Liver (tissue), 9 donors: ENCODE data around the gene TEX55. TPM values are rescaled to one million over a fixed set of nuclear protein-coding genes. Genes with fewer than 3 reads are reported as not detected.

Experiments used
- DNase-seq: peaks from one replicate; pipeline ENCODE4 v3.0.0-alpha.2; 2017; ENCODE audit warnings: low spot score
- H3K27ac ChIP-seq, 2 donors: one replicate each; pipeline ENCODE4 v1.7.0; 2013; ENCODE audit warnings: inconsistent platforms in 2 of 2, low read length in 2 of 2, control low read depth in 1 of 2, low read depth in 1 of 2, mild to moderate bottlenecking in 1 of 2
- H3K27me3 ChIP-seq, 4 donors: one replicate each; pipeline versions ENCODE4 v1.6.1 to v1.7.0; 2013; ENCODE audit warnings: low read length in 3 of 4, inconsistent platforms in 1 of 4, mild to moderate bottlenecking in 1 of 4, moderate library complexity in 1 of 4; ENCODE audit not compliant: control insufficient read depth in 4 of 4, insufficient read depth in 4 of 4
- H3K36me3 ChIP-seq, 4 donors: one replicate each; pipeline versions ENCODE4 v1.6.1 to v1.7.0; 2013; ENCODE audit warnings: low read length in 3 of 4, mild to moderate bottlenecking in 3 of 4, low read depth in 1 of 4, moderate library complexity in 1 of 4; ENCODE audit not compliant: control insufficient read depth in 4 of 4, insufficient read depth in 3 of 4
- H3K4me1 ChIP-seq, 4 donors: one replicate each; pipeline versions ENCODE4 v1.6.1 to v1.7.0; 2013; ENCODE audit warnings: low read length in 3 of 4, mild to moderate bottlenecking in 3 of 4, moderate library complexity in 1 of 4; ENCODE audit not compliant: control insufficient read depth in 4 of 4, insufficient read depth in 4 of 4
- H3K4me3 ChIP-seq, 3 donors: one replicate each; pipeline versions ENCODE4 v1.6.1 to v1.7.0; 2013; ENCODE audit warnings: low read length in 3 of 3, control low read depth in 1 of 3, low read depth in 1 of 3, mild to moderate bottlenecking in 1 of 3
- H3K9ac ChIP-seq, 2 donors: one replicate each; pipeline ENCODE4 v1.7.0; 2013; ENCODE audit warnings: low read length in 2 of 2, mild to moderate bottlenecking in 2 of 2, moderate library complexity in 2 of 2, control low read depth in 1 of 2, low read depth in 1 of 2
- H3K9me3 ChIP-seq, 4 donors: one replicate each; pipeline versions ENCODE4 v1.6.1 to v1.7.0; 2013; ENCODE audit warnings: low read length in 3 of 4; ENCODE audit not compliant: control insufficient read depth in 4 of 4
- EGR1 ChIP-seq, 2 donors: IDR thresholded peaks; 2 replicates each; pipeline ENCODE4 v1.6.1; 2016 to 2018; ENCODE audit warnings: antibody characterized with exemption in 2 of 2, low read depth in 2 of 2
- FOXA1 ChIP-seq: IDR thresholded peaks from 2 replicates; pipeline ENCODE4 v1.6.1; 2016; ENCODE audit warnings: antibody characterized with exemption
- GABPA ChIP-seq, 2 donors: IDR thresholded peaks in 1 of 2; conservative IDR thresholded peaks in 1 of 2; 2 replicates each; pipeline ENCODE4 v1.6.1; 2016; ENCODE audit warnings: antibody characterized with exemption in 2 of 2, mild to moderate bottlenecking in 1 of 2, moderate library complexity in 1 of 2
- HNF4A ChIP-seq, 2 donors: conservative IDR thresholded peaks; 2 replicates each; pipeline ENCODE4 v1.6.1; 2016; ENCODE audit warnings: antibody characterized with exemption in 2 of 2, mild to moderate bottlenecking in 2 of 2
- HNF4G ChIP-seq: IDR thresholded peaks from 2 replicates; pipeline ENCODE4 v1.6.1; 2016; ENCODE audit warnings: antibody characterized with exemption
- JUND ChIP-seq, 2 donors: IDR thresholded peaks; 2 replicates each; pipeline ENCODE4 v1.6.1; 2016; ENCODE audit warnings: antibody characterized with exemption in 2 of 2
- RAD21 ChIP-seq, 2 donors: IDR thresholded peaks; 2 replicates each; pipeline ENCODE4 v1.6.1; 2016; ENCODE audit warnings: antibody characterized with exemption in 2 of 2, mild to moderate bottlenecking in 2 of 2
- RXRA ChIP-seq, 2 donors: IDR thresholded peaks; 2 replicates each; pipeline ENCODE4 v1.6.1; 2017 to 2018; ENCODE audit warnings: antibody characterized with exemption in 2 of 2, mild to moderate bottlenecking in 1 of 2
- SP1 ChIP-seq: IDR thresholded peaks from 2 replicates; pipeline ENCODE4 v1.6.1; 2018; ENCODE audit warnings: antibody characterized with exemption, mild to moderate bottlenecking
- YY1 ChIP-seq: IDR thresholded peaks from 2 replicates; pipeline ENCODE4 v1.6.1; 2016; ENCODE audit warnings: antibody characterized with exemption, mild to moderate bottlenecking
- WGBS: extraction: QIAGEN DNeasy Blood & Tissue Kit; methylation state at CpG from one replicate; pipeline ENCODE4 v1.1.7; 2013; 5-methylcytosine and 5-hydroxymethylcytosine counted together
- polyA plus RNA-seq, 2 donors: library from polyadenylated mRNA; stranded (reverse) in 1 of 2; unstranded in 1 of 2; fragments of 200-250 nt in 1 of 2; fragments of >200 nt in 1 of 2; fragmentation: Nextera tagmentation in 1 of 2; extraction: Ambion mirVana in 1 of 2; gene quantifications; one replicate each; pipeline versions ENCODE4 v1.2.1 to v1.2.3, GENCODE V29; 2013 to 2015
- total RNA-seq, 2 donors: library from RNA; depleted of rRNA; stranded (reverse); fragments of >200 nt; gene quantifications; one replicate each; pipeline ENCODE4 v1.2.3, GENCODE V29; 2014
- TF ChIP-seq, protein P1 (sequence below): IDR thresholded peaks from 2 replicates; pipeline ENCODE4 v1.6.1; 2016; ENCODE audit warnings: antibody characterized with exemption
- TF ChIP-seq, protein P2 (sequence below): IDR thresholded peaks from 2 replicates; pipeline ENCODE4 v1.6.1; 2016; ENCODE audit warnings: antibody characterized with exemption
- TF ChIP-seq, protein P3 (sequence below): fragments of 150-350 bp; IDR thresholded peaks from 2 replicates; pipeline ENCODE4 v1.5.1; 2017; ENCODE audit warnings: improper control_type of control experiment, low read depth, low read length; ENCODE audit not compliant: missing input control
- TF ChIP-seq, protein P4 (sequence below): IDR thresholded peaks from 2 replicates; pipeline ENCODE4 v1.6.1; 2016; ENCODE audit warnings: antibody characterized with exemption, mild to moderate bottlenecking
- TF ChIP-seq, protein P5 (sequence below): IDR thresholded peaks from 2 replicates; pipeline ENCODE4 v1.6.1; 2016; ENCODE audit warnings: antibody characterized with exemption
- donor health status: healthy.
- donor health status: healthy.
- donor health status: healthy.
- donor health status: healthy.
- donor health status: healthy.

The TEX55 gene
- total and polyA plus RNA-seq, 4 donors, result not detected

DNA sequence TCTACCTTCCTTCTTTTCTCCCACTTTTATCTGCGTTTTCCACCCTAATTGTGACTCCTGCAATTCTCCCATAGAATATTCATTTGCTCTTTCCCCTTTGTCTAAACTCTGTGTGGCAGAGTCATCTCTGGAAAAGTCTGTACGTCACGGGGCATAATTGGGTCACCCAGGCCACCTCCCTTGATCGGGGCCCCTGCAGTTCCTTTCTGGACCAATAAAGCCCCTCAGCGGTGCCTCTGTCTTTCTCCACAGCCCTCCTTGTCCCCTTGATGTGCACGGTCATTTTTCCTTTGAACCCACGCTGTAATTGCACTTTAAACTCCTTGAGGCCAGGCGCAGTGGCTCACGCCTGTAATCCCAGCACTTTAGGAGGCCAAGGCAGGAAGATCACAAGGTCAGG is 38.1 kb downstream of the TEX55 start:
- TF ChIP-seq, protein P1, sequence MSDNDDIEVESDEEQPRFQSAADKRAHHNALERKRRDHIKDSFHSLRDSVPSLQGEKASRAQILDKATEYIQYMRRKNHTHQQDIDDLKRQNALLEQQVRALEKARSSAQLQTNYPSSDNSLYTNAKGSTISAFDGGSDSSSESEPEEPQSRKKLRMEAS, result no peak
- TF ChIP-seq HNF4A (conservative IDR thresholded peaks at IDR 0.05) (no peak), RXRA (IDR thresholded peaks at IDR 0.05) (no peak), FOXA1 (no peak), SP1 (no peak), EGR1 (IDR thresholded peaks at IDR 0.05; ENCODE audit: low read depth in 2 of 2) (no peak), HNF4G (no peak)
- TF ChIP-seq, protein P2, sequence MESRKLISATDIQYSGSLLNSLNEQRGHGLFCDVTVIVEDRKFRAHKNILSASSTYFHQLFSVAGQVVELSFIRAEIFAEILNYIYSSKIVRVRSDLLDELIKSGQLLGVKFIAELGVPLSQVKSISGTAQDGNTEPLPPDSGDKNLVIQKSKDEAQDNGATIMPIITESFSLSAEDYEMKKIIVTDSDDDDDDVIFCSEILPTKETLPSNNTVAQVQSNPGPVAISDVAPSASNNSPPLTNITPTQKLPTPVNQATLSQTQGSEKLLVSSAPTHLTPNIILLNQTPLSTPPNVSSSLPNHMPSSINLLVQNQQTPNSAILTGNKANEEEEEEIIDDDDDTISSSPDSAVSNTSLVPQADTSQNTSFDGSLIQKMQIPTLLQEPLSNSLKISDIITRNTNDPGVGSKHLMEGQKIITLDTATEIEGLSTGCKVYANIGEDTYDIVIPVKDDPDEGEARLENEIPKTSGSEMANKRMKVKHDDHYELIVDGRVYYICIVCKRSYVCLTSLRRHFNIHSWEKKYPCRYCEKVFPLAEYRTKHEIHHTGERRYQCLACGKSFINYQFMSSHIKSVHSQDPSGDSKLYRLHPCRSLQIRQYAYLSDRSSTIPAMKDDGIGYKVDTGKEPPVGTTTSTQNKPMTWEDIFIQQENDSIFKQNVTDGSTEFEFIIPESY, result no peak
- Histone ChIP-seq H3K36me3 (no peaks in the 10 kb centered on the region), H3K4me1 (no peaks in the 10 kb centered on the region), H3K4me3 (no peak overlapping the region), H3K27me3 (no peaks in the 10 kb centered on the region), H3K9ac (no peak overlapping the region), H3K27ac (no peak overlapping the region), H3K9me3 (no peaks in the 10 kb centered on the region)
- DNase-seq, result no peak
- WGBS, result 90% methylated on average over 9 of the region's 9 CpGs

DNA sequence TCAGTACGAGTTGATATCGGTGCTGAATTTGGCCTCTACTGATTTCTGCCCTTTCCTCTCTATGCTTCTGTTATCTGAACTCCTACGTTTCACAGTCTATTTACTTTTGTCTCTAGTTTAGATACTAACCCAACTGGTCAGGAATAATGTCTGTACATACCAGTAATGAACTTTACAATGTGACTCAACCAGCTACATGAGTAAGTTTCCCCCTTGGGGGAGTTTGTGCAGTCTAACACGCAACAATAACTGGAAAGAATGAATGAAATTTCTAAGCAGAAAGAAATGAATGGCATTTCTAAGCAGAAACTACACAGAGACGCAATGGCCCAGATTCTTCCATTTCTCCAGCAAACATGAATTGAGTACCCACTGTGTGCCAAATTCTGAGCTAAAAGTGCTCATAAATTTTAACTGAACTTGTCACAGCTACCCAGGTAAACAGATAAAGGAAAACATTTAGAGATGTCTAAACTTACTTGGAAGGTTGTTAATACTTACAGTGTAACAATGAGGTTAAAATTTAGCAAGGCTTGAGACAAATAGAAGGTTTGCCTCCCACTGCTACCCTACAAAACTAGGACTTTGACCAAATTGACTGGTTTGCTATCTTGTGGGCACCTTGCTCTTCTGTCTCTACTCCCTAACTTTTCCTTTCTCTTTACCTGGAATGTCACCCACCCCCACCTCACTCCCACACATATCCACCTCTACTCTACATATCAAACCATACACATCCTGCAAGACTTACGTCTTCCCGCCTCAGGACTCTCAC is 39.0 kb downstream of the TEX55 start:
- no peak for TF ChIP-seq GABPA (IDR thresholded peaks at IDR 0.05 in 1 of 2, conservative IDR thresholded peaks at IDR 0.05 in 1 of 2)
- TF ChIP-seq JUND (IDR thresholded peaks at IDR 0.05), result no peak
- TF ChIP-seq HNF4A (conservative IDR thresholded peaks at IDR 0.05), result no peak
- WGBS, result 64% methylated on average over 7 of the region's 7 CpGs
- DNase-seq, result no peak

DNA sequence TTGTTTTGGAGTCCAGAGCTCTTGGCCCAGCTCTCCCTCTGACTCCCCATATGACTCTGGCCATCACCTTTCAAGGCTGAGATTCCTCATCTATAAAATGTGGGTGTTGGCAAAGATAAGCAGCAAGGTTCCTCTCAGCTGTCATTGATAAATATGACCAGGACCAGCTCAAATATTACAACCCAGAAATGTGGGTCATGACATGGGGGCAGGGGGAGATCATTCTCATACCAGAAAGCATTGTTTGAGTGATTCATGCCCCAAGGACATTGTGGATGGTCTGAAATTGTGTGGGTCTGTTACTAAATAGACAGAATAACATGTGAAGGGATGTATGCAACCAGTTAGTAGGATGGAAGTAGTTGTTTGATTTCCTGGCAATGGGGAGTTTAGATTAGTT is 41.3 kb downstream of the TEX55 start:
- H3K9me3 ChIP-seq, result no peaks in the 10 kb centered on the region
- DNase-seq, result no peak
- TF ChIP-seq JUND (IDR thresholded peaks at IDR 0.05) (no peak), SP1 (no peak), YY1 (no peak), GABPA (IDR thresholded peaks at IDR 0.05 in 1 of 2, conservative IDR thresholded peaks at IDR 0.05 in 1 of 2) (no peak), EGR1 (IDR thresholded peaks at IDR 0.05; ENCODE audit: low read depth in 2 of 2) (no peak), HNF4G (no peak), FOXA1 (no peak), RAD21 (IDR thresholded peaks at IDR 0.05) (no peak), RXRA (IDR thresholded peaks at IDR 0.05) (no peak)
- TF ChIP-seq, protein P3, sequence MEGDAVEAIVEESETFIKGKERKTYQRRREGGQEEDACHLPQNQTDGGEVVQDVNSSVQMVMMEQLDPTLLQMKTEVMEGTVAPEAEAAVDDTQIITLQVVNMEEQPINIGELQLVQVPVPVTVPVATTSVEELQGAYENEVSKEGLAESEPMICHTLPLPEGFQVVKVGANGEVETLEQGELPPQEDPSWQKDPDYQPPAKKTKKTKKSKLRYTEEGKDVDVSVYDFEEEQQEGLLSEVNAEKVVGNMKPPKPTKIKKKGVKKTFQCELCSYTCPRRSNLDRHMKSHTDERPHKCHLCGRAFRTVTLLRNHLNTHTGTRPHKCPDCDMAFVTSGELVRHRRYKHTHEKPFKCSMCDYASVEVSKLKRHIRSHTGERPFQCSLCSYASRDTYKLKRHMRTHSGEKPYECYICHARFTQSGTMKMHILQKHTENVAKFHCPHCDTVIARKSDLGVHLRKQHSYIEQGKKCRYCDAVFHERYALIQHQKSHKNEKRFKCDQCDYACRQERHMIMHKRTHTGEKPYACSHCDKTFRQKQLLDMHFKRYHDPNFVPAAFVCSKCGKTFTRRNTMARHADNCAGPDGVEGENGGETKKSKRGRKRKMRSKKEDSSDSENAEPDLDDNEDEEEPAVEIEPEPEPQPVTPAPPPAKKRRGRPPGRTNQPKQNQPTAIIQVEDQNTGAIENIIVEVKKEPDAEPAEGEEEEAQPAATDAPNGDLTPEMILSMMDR, result no peak
- TF ChIP-seq, protein P4, sequence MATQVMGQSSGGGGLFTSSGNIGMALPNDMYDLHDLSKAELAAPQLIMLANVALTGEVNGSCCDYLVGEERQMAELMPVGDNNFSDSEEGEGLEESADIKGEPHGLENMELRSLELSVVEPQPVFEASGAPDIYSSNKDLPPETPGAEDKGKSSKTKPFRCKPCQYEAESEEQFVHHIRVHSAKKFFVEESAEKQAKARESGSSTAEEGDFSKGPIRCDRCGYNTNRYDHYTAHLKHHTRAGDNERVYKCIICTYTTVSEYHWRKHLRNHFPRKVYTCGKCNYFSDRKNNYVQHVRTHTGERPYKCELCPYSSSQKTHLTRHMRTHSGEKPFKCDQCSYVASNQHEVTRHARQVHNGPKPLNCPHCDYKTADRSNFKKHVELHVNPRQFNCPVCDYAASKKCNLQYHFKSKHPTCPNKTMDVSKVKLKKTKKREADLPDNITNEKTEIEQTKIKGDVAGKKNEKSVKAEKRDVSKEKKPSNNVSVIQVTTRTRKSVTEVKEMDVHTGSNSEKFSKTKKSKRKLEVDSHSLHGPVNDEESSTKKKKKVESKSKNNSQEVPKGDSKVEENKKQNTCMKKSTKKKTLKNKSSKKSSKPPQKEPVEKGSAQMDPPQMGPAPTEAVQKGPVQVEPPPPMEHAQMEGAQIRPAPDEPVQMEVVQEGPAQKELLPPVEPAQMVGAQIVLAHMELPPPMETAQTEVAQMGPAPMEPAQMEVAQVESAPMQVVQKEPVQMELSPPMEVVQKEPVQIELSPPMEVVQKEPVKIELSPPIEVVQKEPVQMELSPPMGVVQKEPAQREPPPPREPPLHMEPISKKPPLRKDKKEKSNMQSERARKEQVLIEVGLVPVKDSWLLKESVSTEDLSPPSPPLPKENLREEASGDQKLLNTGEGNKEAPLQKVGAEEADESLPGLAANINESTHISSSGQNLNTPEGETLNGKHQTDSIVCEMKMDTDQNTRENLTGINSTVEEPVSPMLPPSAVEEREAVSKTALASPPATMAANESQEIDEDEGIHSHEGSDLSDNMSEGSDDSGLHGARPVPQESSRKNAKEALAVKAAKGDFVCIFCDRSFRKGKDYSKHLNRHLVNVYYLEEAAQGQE, result no peak
- TF ChIP-seq, protein P5, sequence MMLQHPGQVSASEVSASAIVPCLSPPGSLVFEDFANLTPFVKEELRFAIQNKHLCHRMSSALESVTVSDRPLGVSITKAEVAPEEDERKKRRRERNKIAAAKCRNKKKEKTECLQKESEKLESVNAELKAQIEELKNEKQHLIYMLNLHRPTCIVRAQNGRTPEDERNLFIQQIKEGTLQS, result no peak
- H3K27me3 ChIP-seq, result no peaks in the 10 kb centered on the region
- H3K9ac ChIP-seq, result no peak overlapping the region
- no peaks in the 10 kb centered on the region for H3K36me3 ChIP-seq
- no peaks in the 10 kb centered on the region for H3K4me1 ChIP-seq
- H3K4me3 ChIP-seq, result no peak overlapping the region
- no peak overlapping the region for H3K27ac ChIP-seq

More for the DNA sequence above, 39.0 kb downstream of the TEX55 start:
- H3K36me3 ChIP-seq, result no peaks in the 10 kb centered on the region
- no peaks in the 10 kb centered on the region for H3K9me3 ChIP-seq
- no peaks in the 10 kb centered on the region for H3K27me3 ChIP-seq
- no peak overlapping the region for H3K4me3 ChIP-seq
- no peak overlapping the region for H3K9ac ChIP-seq
- H3K4me1 ChIP-seq, result no peaks in the 10 kb centered on the region
- H3K27ac ChIP-seq, result no peak overlapping the region
